ENCODE results near the gene CEP112. TPM values are rescaled to one million over a fixed set of nuclear protein-coding genes. Genes with fewer than 3 reads are reported as not detected.

Gene CEP112
- total RNA-seq, 1 experiment from 2014 or later, result 6.1 TPM

DNA sequence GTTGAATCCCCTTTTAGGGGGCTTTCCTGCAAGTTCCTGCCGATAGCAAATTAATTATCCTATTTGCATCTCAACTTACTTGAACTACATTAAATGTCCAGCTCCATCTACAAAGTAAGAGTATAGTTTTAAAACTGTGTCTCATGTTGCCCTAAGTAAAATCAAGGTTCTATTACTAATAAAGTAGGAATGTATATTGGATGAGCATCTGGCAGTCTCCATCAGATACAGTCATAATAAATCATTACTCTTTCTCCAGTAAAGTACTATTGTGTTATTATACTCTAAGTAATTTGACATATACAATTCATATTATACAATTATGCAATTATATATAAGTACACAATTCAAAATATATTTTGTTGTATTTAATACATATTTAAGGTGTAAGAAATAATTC lies 249.3 kb downstream of the CEP112 start (continued):
- TF ChIP-seq JUN (CRISPR knock-in tag; IDR thresholded peaks at IDR 0.05) (no peak), HMGA2 (CRISPR knock-in tag; IDR thresholded peaks at IDR 0.05) (no peak), ESRRA (CRISPR knock-in tag; IDR thresholded peaks at IDR 0.05; ENCODE audit: borderline replicate concordance) (no peak), IRF2 (CRISPR knock-in tag; IDR thresholded peaks at IDR 0.05; ENCODE audit: borderline replicate concordance, low read depth) (no peak), SMAD4 (CRISPR knock-in tag; IDR thresholded peaks at IDR 0.05) (no peak), ZNF232 (CRISPR knock-in tag; IDR thresholded peaks at IDR 0.05) (no peak)
- TF ChIP-seq, protein P1, sequence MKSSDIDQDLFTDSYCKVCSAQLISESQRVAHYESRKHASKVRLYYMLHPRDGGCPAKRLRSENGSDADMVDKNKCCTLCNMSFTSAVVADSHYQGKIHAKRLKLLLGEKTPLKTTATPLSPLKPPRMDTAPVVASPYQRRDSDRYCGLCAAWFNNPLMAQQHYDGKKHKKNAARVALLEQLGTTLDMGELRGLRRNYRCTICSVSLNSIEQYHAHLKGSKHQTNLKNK (CRISPR knock-in tag; IDR thresholded peaks at IDR 0.05), result no peak
- TF ChIP-seq, protein P2, sequence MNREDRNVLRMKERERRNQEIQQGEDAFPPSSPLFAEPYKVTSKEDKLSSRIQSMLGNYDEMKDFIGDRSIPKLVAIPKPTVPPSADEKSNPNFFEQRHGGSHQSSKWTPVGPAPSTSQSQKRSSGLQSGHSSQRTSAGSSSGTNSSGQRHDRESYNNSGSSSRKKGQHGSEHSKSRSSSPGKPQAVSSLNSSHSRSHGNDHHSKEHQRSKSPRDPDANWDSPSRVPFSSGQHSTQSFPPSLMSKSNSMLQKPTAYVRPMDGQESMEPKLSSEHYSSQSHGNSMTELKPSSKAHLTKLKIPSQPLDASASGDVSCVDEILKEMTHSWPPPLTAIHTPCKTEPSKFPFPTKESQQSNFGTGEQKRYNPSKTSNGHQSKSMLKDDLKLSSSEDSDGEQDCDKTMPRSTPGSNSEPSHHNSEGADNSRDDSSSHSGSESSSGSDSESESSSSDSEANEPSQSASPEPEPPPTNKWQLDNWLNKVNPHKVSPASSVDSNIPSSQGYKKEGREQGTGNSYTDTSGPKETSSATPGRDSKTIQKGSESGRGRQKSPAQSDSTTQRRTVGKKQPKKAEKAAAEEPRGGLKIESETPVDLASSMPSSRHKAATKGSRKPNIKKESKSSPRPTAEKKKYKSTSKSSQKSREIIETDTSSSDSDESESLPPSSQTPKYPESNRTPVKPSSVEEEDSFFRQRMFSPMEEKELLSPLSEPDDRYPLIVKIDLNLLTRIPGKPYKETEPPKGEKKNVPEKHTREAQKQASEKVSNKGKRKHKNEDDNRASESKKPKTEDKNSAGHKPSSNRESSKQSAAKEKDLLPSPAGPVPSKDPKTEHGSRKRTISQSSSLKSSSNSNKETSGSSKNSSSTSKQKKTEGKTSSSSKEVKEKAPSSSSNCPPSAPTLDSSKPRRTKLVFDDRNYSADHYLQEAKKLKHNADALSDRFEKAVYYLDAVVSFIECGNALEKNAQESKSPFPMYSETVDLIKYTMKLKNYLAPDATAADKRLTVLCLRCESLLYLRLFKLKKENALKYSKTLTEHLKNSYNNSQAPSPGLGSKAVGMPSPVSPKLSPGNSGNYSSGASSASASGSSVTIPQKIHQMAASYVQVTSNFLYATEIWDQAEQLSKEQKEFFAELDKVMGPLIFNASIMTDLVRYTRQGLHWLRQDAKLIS (CRISPR knock-in tag; IDR thresholded peaks at IDR 0.05; ENCODE audit: borderline replicate concordance), result no peak

DNA sequence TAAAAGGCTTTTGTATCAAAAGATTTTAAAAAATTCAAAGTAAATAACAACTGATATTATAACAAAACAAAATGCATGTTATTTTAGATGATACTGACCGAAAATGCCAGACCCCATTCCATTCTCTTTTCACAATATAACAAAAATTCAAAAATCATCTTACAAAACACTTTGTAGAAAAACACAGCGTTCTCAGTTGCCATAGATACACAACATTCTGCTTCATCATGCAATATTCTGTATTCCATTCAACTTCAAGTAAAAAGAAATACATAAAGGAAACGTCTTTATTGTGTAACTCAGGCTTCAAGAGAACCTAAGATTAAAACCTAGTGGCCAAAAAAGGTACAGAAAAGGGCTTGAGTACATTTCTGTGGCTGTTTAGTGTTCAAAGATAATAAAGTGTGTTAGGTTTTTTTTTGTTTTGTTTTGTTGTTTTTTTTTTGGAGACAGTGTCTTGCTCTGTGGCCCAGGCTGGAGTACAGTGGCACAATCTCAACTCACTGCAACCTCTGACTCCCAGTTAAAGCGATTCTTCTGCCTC lies 250.5 kb downstream of the CEP112 start:
- Mint-ChIP-seq H3K4me1 (no peaks in the 10 kb centered on the region), H3K27me3 (ENCODE audit: low read depth) (no peaks in the 10 kb centered on the region), H3K36me3 (peaks cover 4% of the 10 kb centered on the region; the same call in 1 of the 2 replicates), H3K27ac (no peak overlapping the region), H3K9me3 (peaks cover 30% of the 10 kb centered on the region), H3K4me3 (no peak overlapping the region)
- ChIA-PET POLR2A (no interaction called here), CTCF (no interaction called here)
- no peak for DNase-seq (ENCODE audit: low spot score)
- no peak for ATAC-seq
- TF ChIP-seq MXD4 (CRISPR knock-in tag; IDR thresholded peaks at IDR 0.05; ENCODE audit: borderline replicate concordance), result no peak
- TF ChIP-seq, protein P3, sequence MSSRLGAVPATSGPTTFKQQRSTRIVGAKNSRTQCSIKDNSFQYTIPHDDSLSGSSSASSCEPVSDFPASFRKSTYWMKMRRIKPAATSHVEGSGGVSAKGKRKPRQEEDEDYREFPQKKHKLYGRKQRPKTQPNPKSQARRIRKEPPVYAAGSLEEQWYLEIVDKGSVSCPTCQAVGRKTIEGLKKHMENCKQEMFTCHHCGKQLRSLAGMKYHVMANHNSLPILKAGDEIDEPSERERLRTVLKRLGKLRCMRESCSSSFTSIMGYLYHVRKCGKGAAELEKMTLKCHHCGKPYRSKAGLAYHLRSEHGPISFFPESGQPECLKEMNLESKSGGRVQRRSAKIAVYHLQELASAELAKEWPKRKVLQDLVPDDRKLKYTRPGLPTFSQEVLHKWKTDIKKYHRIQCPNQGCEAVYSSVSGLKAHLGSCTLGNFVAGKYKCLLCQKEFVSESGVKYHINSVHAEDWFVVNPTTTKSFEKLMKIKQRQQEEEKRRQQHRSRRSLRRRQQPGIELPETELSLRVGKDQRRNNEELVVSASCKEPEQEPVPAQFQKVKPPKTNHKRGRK (CRISPR knock-in tag; IDR thresholded peaks at IDR 0.05; ENCODE audit: borderline replicate concordance), result no peak
- TF ChIP-seq SMAD4 (CRISPR knock-in tag; IDR thresholded peaks at IDR 0.05), result no peak
- TF ChIP-seq, protein P4, sequence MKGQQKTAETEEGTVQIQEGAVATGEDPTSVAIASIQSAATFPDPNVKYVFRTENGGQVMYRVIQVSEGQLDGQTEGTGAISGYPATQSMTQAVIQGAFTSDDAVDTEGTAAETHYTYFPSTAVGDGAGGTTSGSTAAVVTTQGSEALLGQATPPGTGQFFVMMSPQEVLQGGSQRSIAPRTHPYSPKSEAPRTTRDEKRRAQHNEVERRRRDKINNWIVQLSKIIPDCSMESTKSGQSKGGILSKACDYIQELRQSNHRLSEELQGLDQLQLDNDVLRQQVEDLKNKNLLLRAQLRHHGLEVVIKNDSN (CRISPR knock-in tag; IDR thresholded peaks at IDR 0.05), result no peak
- no peak for TF ChIP-seq SP1 (CRISPR knock-in tag; conservative IDR thresholded peaks at IDR 0.05)
- TF ChIP-seq ZNF263 (CRISPR knock-in tag; IDR thresholded peaks at IDR 0.05; ENCODE audit: low read depth), result no peak
- TF ChIP-seq, protein P5, sequence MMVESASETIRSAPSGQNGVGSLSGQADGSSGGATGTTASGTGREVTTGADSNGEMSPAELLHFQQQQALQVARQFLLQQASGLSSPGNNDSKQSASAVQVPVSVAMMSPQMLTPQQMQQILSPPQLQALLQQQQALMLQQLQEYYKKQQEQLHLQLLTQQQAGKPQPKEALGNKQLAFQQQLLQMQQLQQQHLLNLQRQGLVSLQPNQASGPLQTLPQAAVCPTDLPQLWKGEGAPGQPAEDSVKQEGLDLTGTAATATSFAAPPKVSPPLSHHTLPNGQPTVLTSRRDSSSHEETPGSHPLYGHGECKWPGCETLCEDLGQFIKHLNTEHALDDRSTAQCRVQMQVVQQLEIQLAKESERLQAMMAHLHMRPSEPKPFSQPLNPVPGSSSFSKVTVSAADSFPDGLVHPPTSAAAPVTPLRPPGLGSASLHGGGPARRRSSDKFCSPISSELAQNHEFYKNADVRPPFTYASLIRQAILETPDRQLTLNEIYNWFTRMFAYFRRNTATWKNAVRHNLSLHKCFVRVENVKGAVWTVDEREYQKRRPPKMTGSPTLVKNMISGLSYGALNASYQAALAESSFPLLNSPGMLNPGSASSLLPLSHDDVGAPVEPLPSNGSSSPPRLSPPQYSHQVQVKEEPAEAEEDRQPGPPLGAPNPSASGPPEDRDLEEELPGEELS (CRISPR knock-in tag; IDR thresholded peaks at IDR 0.05), result no peak

DNA sequence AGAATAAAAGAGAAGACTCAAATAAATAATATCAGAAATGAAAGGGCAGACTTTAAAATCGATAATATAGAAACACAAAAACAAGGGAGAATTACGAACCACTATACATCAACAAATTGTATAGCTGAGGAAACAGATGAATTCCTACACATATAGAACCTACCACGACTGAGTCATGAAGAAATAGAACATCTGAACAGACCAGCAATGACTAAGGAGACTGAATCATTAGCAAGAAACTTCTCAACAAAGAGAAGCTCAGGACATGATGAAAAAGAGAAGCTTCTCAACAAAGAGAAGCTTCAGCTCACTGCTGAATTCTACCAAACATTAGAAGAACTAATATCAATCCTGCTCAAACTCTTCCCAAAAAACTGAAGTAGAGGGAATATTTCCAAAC lies 255.9 kb downstream of the CEP112 start:
- DNase-seq (ENCODE audit: low spot score), result no peak
- Mint-ChIP-seq H3K36me3 (peaks cover 17% of the 10 kb centered on the region; the same call in 1 of the 2 replicates), H3K27me3 (ENCODE audit: low read depth) (no peaks in the 10 kb centered on the region), H3K27ac (no peak overlapping the region), H3K4me3 (no peak overlapping the region), H3K9me3 (peaks cover 52% of the 10 kb centered on the region), H3K4me1 (no peaks in the 10 kb centered on the region)
- ATAC-seq, result no peak
- ChIA-PET POLR2A (no interaction called here), CTCF (no interaction called here)
- TF ChIP-seq ZNF423 (CRISPR knock-in tag; IDR thresholded peaks at IDR 0.05) (no peak), NFATC4 (CRISPR knock-in tag; IDR thresholded peaks at IDR 0.05) (no peak), OVOL2 (CRISPR knock-in tag; IDR thresholded peaks at IDR 0.05; ENCODE audit: borderline replicate concordance) (no peak), KAT7 (CRISPR knock-in tag; IDR thresholded peaks at IDR 0.05; ENCODE audit: borderline replicate concordance) (no peak), IRF2 (CRISPR knock-in tag; IDR thresholded peaks at IDR 0.05; ENCODE audit: borderline replicate concordance, low read depth) (no peak), CREB1 (CRISPR knock-in tag; IDR thresholded peaks at IDR 0.05) (no peak), FOXP1 (CRISPR knock-in tag; IDR thresholded peaks at IDR 0.05; ENCODE audit: borderline replicate concordance) (no peak)
- TF ChIP-seq, protein P2 (CRISPR knock-in tag; IDR thresholded peaks at IDR 0.05; ENCODE audit: borderline replicate concordance), result no peak

Data from WTC11 (cell line).